Measurements from ENCODE around the gene UBE2K.
"Not testable (repeated sequence)": the region's sequence is repeated elsewhere in the genome, so short reads cannot be mapped to it uniquely, and the experiment has no call there.

The UBE2K gene

DNA sequence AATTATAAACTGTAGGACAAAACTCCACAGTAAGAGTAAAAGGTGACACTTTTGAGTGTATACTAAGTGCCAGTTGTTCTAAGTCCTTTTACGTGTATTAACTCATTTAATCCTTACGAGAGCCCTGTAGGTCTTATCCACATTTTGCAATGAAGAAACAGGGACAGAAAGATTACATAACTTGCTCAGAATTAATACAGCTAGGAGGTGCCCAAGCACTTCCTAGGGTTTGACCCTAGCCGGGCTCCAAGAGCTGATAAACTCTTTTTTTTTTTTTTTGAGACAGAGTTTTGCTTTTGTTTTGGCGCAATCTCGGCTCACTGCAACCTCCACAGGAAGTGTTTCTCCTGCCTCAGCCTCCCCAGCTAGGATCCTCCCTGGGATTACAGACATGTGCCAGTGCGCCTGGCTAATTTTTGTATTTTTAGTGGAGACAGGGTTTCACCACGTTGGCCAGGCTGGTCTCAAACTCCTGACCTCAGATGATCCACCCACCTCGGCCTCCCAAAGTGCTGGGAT is 110.4 kb downstream of the UBE2K start:
- DNase-seq (ENCODE audit: low read depth) = no peak

- DNase-seq (ENCODE audit: low read depth) = no peak
Observed at GRCh38 chr4:39812500-39812899, 114.6 kb downstream of the UBE2K start.

DNA sequence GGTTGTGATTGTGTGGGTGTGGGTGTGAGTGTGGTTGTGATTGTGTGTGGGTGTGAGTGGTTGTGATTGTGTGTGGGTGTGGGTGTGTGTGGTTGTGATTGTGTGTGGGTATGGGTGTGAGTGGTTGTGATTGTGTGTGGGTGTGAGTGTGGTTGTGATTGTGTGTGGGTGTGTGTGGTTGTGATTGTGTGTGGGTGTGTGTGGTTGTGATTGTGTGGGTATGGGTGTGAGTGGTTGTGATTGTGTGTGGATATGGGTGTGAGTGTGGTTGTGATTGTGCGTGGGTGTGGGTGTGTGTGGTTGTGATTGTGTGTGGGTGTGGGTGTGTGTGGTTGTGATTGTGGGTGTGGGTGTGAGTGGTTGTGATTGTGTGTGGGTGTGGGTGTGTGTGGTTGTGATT is 115.1 kb downstream of the UBE2K start:
- DNase-seq (ENCODE audit: low read depth) = not testable (repeated sequence)

DNA sequence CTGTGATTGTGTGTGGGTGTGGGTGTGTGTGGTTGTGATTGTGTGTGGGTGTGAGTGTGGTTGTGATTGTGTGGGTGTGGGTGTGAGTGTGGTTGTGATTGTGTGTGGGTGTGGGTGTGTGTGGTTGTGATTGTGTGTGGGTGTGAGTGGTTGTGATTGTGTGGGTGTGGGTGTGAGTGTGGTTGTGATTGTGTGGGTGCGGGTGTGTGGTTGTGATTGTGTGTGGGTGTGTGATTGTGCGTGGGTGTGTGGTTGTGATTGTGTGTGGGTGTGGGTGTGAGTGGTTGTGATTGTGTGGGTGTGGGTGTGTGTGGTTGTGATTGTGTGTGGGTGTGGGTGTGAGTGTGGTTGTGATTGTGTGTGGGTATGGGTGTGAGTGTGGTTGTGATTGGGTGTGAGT is 115.8 kb downstream of the UBE2K start:
- DNase-seq (ENCODE audit: low read depth) = not testable (repeated sequence)

GRCh38 chr4:39814403-39815185 is 116.7 kb downstream of the UBE2K start:
- DNase-seq (ENCODE audit: low read depth) = peak; percentile 36

DNA sequence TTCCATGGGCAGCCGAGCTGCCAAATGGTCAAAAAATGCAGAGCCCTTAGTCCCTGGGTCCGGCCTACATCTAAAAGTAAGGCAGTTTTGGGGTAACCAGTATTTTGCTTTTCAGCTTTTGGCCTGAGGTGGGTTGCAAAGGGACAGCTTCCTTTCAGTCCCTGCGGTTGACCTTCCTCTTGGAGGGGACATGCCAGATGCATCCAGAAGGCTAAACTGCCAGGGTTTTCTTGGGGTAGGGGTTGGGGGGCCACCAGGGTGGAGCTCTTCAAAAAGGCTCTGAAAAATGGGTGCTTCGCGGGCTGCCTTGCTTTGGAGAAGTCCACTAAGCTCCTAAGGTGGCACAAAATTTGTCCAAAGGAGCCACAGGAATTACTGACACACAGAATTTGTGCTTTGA is 120.7 kb downstream of the UBE2K start:
- no peak for DNase-seq (ENCODE audit: low read depth)

DNA sequence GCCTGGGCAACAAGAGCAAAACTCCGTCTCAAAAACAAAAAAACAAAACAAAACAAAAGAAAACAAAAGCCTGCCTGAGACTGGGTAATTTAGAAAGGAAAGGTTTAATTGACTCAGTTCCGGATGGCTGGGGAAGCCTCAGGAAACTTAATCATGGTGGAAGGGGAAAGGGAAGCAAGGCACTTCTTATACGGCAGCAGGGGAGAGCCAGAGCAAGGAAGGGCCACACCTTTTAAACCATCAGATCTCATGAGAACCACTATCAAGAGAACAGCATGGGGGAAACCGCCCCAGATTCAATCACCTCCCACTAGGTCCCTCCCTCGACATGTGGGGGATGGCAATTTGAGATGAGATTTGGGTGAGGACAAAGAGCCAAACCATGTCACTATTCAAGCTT is 122.2 kb downstream of the UBE2K start:
- DNase-seq (ENCODE audit: low read depth) = no peak

- no peak for DNase-seq (ENCODE audit: low read depth)
Observed at GRCh38 chr4:39821951-39822350, 124.0 kb downstream of the UBE2K start.

GRCh38 chr4:39822662-39823061 is 124.7 kb downstream of the UBE2K start:
- no peak for DNase-seq (ENCODE audit: low read depth)

- peak; percentile 46 for DNase-seq (ENCODE audit: low read depth)
Observed at GRCh38 chr4:39823191-39823590, 125.3 kb downstream of the UBE2K start.

DNA sequence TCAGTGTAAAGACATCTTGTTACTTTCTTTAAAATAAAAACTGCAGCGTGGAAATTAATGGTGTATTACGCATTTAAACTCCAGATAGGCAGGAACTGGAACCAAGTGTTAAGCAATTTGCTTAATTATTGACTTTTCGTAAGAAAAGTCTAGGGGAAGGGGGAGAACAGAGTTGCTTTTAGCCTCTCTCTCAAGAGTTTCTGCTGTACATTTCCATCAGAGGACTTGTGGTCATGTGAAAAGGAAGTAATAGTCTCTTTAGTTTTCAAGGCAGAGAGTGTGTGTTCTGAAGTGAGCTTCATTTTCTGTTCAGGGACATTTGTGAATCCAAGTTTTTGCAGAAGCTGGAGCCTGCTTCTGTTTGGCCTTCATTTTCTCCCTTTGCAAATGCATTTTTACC is 127.2 kb downstream of the UBE2K start:
- no peak for DNase-seq (ENCODE audit: low read depth)

DNA sequence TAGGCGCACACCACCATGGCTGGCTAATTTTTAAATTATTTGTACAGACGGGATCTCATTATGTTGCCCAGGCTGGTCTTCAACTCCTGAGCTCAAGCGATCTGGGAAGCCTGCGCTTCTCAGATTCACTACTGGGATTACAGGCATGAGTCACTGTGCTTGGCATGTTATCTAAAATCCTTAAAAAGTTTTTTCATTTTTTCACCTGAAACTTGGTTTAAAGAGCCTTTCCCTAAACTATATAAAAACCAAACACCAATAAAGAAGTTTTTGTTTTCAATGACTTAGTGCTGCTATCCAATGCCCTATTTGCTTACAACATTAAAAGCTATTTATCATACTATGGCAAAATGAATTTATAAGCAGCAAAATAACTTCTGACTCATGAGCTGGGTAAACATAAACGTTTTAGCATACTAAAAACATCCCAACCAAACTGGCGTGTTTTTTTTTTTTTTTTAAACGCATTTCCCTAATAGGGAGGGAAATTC is 127.8 kb downstream of the UBE2K start:
- peak; percentile 63 for DNase-seq (ENCODE audit: low read depth)
